Right lobe of liver (tissue), 6 donors: ENCODE results near the gene NT5C1B. TPM values are rescaled to one million over a fixed set of nuclear protein-coding genes. Genes with fewer than 3 reads are reported as not detected.

ENCODE experiments used
- ATAC-seq, 4 donors: fragments of 200-7000 bp; cut with Tn5 transposase; one replicate each; pipeline ENCODE4 v1.9.1; 2020; ENCODE audit warnings: mild to moderate bottlenecking in 4 of 4, moderate library complexity in 4 of 4
- DNase-seq, 3 donors: peaks; one replicate each; pipeline ENCODE4 v3.0.0-alpha.2; 2020
- H3K27ac ChIP-seq, 3 donors: fragments of 200-600 bp; one replicate each; pipeline ENCODE4 v1.8.0; 2022
- H3K27me3 ChIP-seq, 2 donors: fragments of 200-600 bp; one replicate each; pipeline ENCODE4 v1.8.0; 2022
- H3K36me3 ChIP-seq, 4 donors: fragments of 200-600 bp; sonication (generic) in 1 of 4; one replicate each; pipeline versions ENCODE4 v1.5.1 to v1.8.0; 2017 to 2022; ENCODE audit warnings: control low read depth in 1 of 4
- H3K4me1 ChIP-seq, 4 donors: fragments of 200-600 bp; sonication (generic) in 1 of 4; one replicate each; pipeline versions ENCODE4 v1.5.1 to v1.8.0; 2017 to 2022; ENCODE audit warnings: control low read depth in 1 of 4
- H3K4me3 ChIP-seq, 3 donors: fragments of 200-600 bp; one replicate each; pipeline ENCODE4 v1.8.0; 2022
- H3K9me3 ChIP-seq, 4 donors: fragments of 200-600 bp; sonication (generic) in 1 of 4; one replicate each; pipeline versions ENCODE4 v1.5.1 to v1.8.0; 2017 to 2022; ENCODE audit warnings: control low read depth in 1 of 4
- CTCF ChIP-seq, 4 donors: fragments of 200-600 bp in 3 of 4; fragments of 450-650 bp in 1 of 4; IDR thresholded peaks; one replicate each; pipeline versions ENCODE4 v1.5.1 to v1.8.0; 2016 to 2022; ENCODE audit warnings: antibody characterized with exemption in 4 of 4, mild to moderate bottlenecking in 2 of 4
- POLR2A ChIP-seq: fragments of 450-650 bp; IDR thresholded peaks from one replicate; pipeline ENCODE4 v1.6.1; 2017; ENCODE audit warnings: antibody characterized with exemption, mild to moderate bottlenecking
- WGBS: methylation state at CpG from one replicate; pipeline ENCODE4 v1.1.6; 2018; ENCODE audit warnings: low coverage, low lambda C conversion rate; ENCODE audit not compliant: insufficient coverage; ENCODE audit errors: missing lambda C conversion rate; 5-methylcytosine and 5-hydroxymethylcytosine counted together
- intact Hi-C, 2 donors: fragments of 100-400 bp; cut with DNase I; formaldehyde crosslinking; loops; one replicate each; pipeline versions ENCODE4 v1.11.2 to v1.14.1; 2022
- small RNA-seq, 2 experiments: library from RNA; depleted of rRNA; stranded (forward); fragments of <200 nt; gene quantifications; one replicate each; pipeline ENCODE3, GENCODE V24; 2016
- total RNA-seq, 6 experiments: library from RNA; depleted of rRNA in 2 of 6; stranded (reverse); fragments of >200 nt in 2 of 6; fragmentation: NEBNext Ultra II Directional in 3 of 6; extraction: Animal tissue kit (Norgen Biotek cat#: 25700) in 3 of 6; gene quantifications; one replicate each; pipeline versions ENCODE4 v1.1.0 to v1.2.4, GENCODE V29; 2016 to 2023
- donor health status: DM: no; HTN: yes; CAD: no.
- donor health status: DM: no; HTN: no; CAD: no.
- donor health status: DM: no; HTN: no; CAD: no.
- donor health status: DM: no; HTN: yes; CAD: no.
- donor health status: DM: no; HTN: yes; CAD: no.

Gene NT5C1B
- total RNA-seq, 6 experiments from 2014 or later: not detected

GRCh38 chr2:18518116-18519111, 71.0 kb downstream of the NT5C1B start:
- Histone ChIP-seq H3K9me3 (no peaks in the 10 kb centered on the region), H3K4me1 (peaks cover 0 to 18% (median 7%) of the 10 kb centered on the region in 4 donors), H3K4me3 (no peak overlapping the region), H3K27me3 (no peaks in the 10 kb centered on the region), H3K27ac (no peak overlapping the region), H3K36me3 (no peaks in the 10 kb centered on the region)
- intact Hi-C loops: no loop called here
- TF ChIP-seq CTCF (IDR thresholded peaks at IDR 0.05): no peak
- TF ChIP-seq POLR2A: no peak
- 29% methylated on average over 11 of the region's 11 CpGs for WGBS
- ATAC-seq (peak; percentile 68 to 82 (median 76)), DNase-seq (no peak)

- DNase-seq (no peak), ATAC-seq (no peak)
- Histone ChIP-seq H3K9me3 (no peaks in the 10 kb centered on the region), H3K4me3 (no peak overlapping the region), H3K27ac (no peak overlapping the region), H3K4me1 (peaks cover 0 to 18% (median 7%) of the 10 kb centered on the region in 4 donors), H3K27me3 (no peaks in the 10 kb centered on the region), H3K36me3 (no peaks in the 10 kb centered on the region)
- TF ChIP-seq CTCF (IDR thresholded peaks at IDR 0.05) (no peak), POLR2A (no peak)
- 93% methylated on average over 1 of the region's 1 CpG for WGBS
- intact Hi-C loops: no loop called here
Measured at GRCh38 chr2:18517386-18517785, 72.0 kb downstream of the NT5C1B start.

GRCh38 chr2:18516112-18516511, 73.3 kb downstream of the NT5C1B start:
- Histone ChIP-seq H3K36me3 (no peaks in the 10 kb centered on the region), H3K9me3 (no peaks in the 10 kb centered on the region), H3K27me3 (no peaks in the 10 kb centered on the region), H3K4me3 (no peak overlapping the region), H3K27ac (no peak overlapping the region), H3K4me1 (peaks cover 0 to 18% (median 7%) of the 10 kb centered on the region in 4 donors)
- WGBS: 67% methylated on average over 11 of the region's 11 CpGs
- TF ChIP-seq CTCF (IDR thresholded peaks at IDR 0.05) (no peak), POLR2A (no peak)
- intact Hi-C loops: no loop called here
- ATAC-seq (no peak), DNase-seq (no peak)

GRCh38 chr2:18514526-18515461, 74.6 kb downstream of the NT5C1B start:
- H3K36me3 ChIP-seq: no peaks in the 10 kb centered on the region
- no peaks in the 10 kb centered on the region for H3K9me3 ChIP-seq
- intact Hi-C loops: no loop called here
- no peak for DNase-seq
- H3K4me1 ChIP-seq: peaks cover 0 to 18% (median 7%) of the 10 kb centered on the region in 4 donors
- no peak overlapping the region for H3K27ac ChIP-seq
- H3K4me3 ChIP-seq: no peak overlapping the region
- no peak for ATAC-seq
- no peaks in the 10 kb centered on the region for H3K27me3 ChIP-seq
- no CpG with 5 or more reads among the region's 4 CpGs for WGBS
- no peak for TF ChIP-seq POLR2A
- no peak for TF ChIP-seq CTCF (IDR thresholded peaks at IDR 0.05)

Small RNAs within 50 kb of the gene (small RNA-seq; reads per million reads assigned to genes)
- 0 reads per million in 2 experiments for gene RNU6-1215P

Other genes with a start within 250 kb of the NT5C1B start
- 10 to 100 TPM in 5 of 6 experiments, 1 to 10 TPM in 1; 9.2 to 21.5 (median 12.8) TPM for gene RDH14, start 28.9 kb downstream of the NT5C1B start, total RNA-seq